HAP-1 (cell line): Measurements from ENCODE around the gene NR1I3.
"Not testable (repeated sequence)": the region's sequence is repeated elsewhere in the genome, so short reads cannot be mapped to it uniquely, and the experiment has no call there.

Experiments used
- DNase-seq, 2 experiments: peaks; one replicate each; pipeline ENCODE4 v3.0.0-alpha.2; 2016 to 2020; ENCODE audit warnings: low spot score in 2 of 2
- H3K27me3 ChIP-seq: fragments of 250-450 bp; sonication (Bioruptor Pico); 2 replicates; pipeline ENCODE4 v1.5.1; 2020; ENCODE audit warnings: low read depth, mild to moderate bottlenecking, moderate library complexity
- H3K36me3 ChIP-seq: fragments of 250-450 bp; sonication (Bioruptor Pico); replicated peaks from 2 replicates; pipeline ENCODE4 v1.5.1; 2020; ENCODE audit warnings: mild to moderate bottlenecking
- H3K4me1 ChIP-seq: fragments of 250-450 bp; sonication (Bioruptor Pico); 2 replicates; pipeline ENCODE4 v1.5.1; 2020; ENCODE audit warnings: mild to moderate bottlenecking
- H3K4me3 ChIP-seq: fragments of 250-450 bp; sonication (Bioruptor Pico); 2 replicates; pipeline ENCODE4 v1.5.1; 2020; ENCODE audit warnings: mild to moderate bottlenecking, moderate library complexity
- H3K9me3 ChIP-seq: fragments of 250-450 bp; sonication (Bioruptor Pico); 2 replicates; pipeline ENCODE4 v1.5.1; 2020; ENCODE audit warnings: mild to moderate bottlenecking, moderate library complexity
- in situ Hi-C: fragments of 300-500 bp; cut with MboI; formaldehyde crosslinking; loops from 3 replicates; pipeline ENCODE4 v1.14.3; 2020; ENCODE audit warnings: low sequenced_read_pairs, inconsistent platforms, mixed read lengths

The NR1I3 gene

GRCh38 chr1:161233102-161233501 is 4.9 kb downstream of the NR1I3 start:
- Histone ChIP-seq H3K9me3 (no peaks in the 10 kb centered on the region), H3K4me1 (no peaks in the 10 kb centered on the region), H3K27me3 (no peaks in the 10 kb centered on the region), H3K36me3 (peaks cover 16% of the 10 kb centered on the region), H3K4me3 (no peak overlapping the region)
- DNase-seq, result no peak
- in situ Hi-C loops, result no loop called here

- H3K36me3 ChIP-seq, result peaks cover 20% of the 10 kb centered on the region
- H3K27me3 ChIP-seq, result no peaks in the 10 kb centered on the region
- no peak for DNase-seq
- no peaks in the 10 kb centered on the region for H3K9me3 ChIP-seq
- H3K4me3 ChIP-seq, result no peak overlapping the region
- in situ Hi-C loops, result no loop called here
- H3K4me1 ChIP-seq, result peaks cover 6% of the 10 kb centered on the region
Observed at GRCh38 chr1:161230762-161231161, 7.2 kb downstream of the NR1I3 start.

GRCh38 chr1:161229896-161230295 is 8.1 kb downstream of the NR1I3 start:
- Histone ChIP-seq H3K9me3 (peaks cover 2% of the 10 kb centered on the region; the same call in 1 of the 2 replicates), H3K4me3 (no peak overlapping the region), H3K36me3 (peaks cover 20% of the 10 kb centered on the region), H3K27me3 (no peaks in the 10 kb centered on the region), H3K4me1 (peaks cover 11% of the 10 kb centered on the region)
- in situ Hi-C loops, result loop anchor here (5.0 kb wide), 1 partner anchor 152 kb away; no protein-coding TSS in a partner anchor
- DNase-seq, result no peak

GRCh38 chr1:161228032-161228431 is 10.0 kb downstream of the NR1I3 start:
- H3K27me3 ChIP-seq, result no peaks in the 10 kb centered on the region
- peaks cover 2% of the 10 kb centered on the region; the same call in 1 of the 2 replicates for H3K9me3 ChIP-seq
- H3K4me1 ChIP-seq, result peaks cover 11% of the 10 kb centered on the region
- in situ Hi-C loops, result loop anchor here (5.0 kb wide), 1 partner anchor 154 kb away; no protein-coding TSS in a partner anchor
- no peak overlapping the region for H3K4me3 ChIP-seq
- H3K36me3 ChIP-seq, result peaks cover 20% of the 10 kb centered on the region
- no peak for DNase-seq

- Histone ChIP-seq H3K27me3 (no peaks in the 10 kb centered on the region), H3K9me3 (peaks cover 2% of the 10 kb centered on the region; the same call in 1 of the 2 replicates), H3K36me3 (peaks cover 20% of the 10 kb centered on the region), H3K4me1 (peaks cover 11% of the 10 kb centered on the region), H3K4me3 (peak overlapping the region; percentile 69)
- peak; percentile 73 to 93 for DNase-seq
- in situ Hi-C loops, result loop anchor here (5.0 kb wide), 1 partner anchor 155 kb away; no protein-coding TSS in a partner anchor
Observed at GRCh38 chr1:161227196-161227871, 10.7 kb downstream of the NR1I3 start.

GRCh38 chr1:161226759-161227158 is 11.2 kb downstream of the NR1I3 start:
- in situ Hi-C loops, result loop anchor here (5.0 kb wide), 1 partner anchor 156 kb away; no protein-coding TSS in a partner anchor
- H3K4me3 ChIP-seq, result peak overlapping the region; percentile 69
- peaks cover 11% of the 10 kb centered on the region for H3K4me1 ChIP-seq
- no peak for DNase-seq
- no peaks in the 10 kb centered on the region for H3K27me3 ChIP-seq
- peaks cover 20% of the 10 kb centered on the region for H3K36me3 ChIP-seq
- H3K9me3 ChIP-seq, result peaks cover 2% of the 10 kb centered on the region; the same call in 1 of the 2 replicates

- DNase-seq, result peak; percentile 22 to 38
- peak overlapping the region; percentile 69 for H3K4me3 ChIP-seq
- no peaks in the 10 kb centered on the region for H3K27me3 ChIP-seq
- H3K36me3 ChIP-seq, result peaks cover 20% of the 10 kb centered on the region
- in situ Hi-C loops, result loop anchor here (5.0 kb wide), 1 partner anchor 156 kb away; no protein-coding TSS in a partner anchor
- peaks cover 11% of the 10 kb centered on the region for H3K4me1 ChIP-seq
- H3K9me3 ChIP-seq, result peaks cover 2% of the 10 kb centered on the region; the same call in 1 of the 2 replicates
Observed at GRCh38 chr1:161226320-161226711, 11.7 kb downstream of the NR1I3 start.

- peaks cover 2% of the 10 kb centered on the region; the same call in 1 of the 2 replicates for H3K9me3 ChIP-seq
- no peaks in the 10 kb centered on the region for H3K27me3 ChIP-seq
- DNase-seq, result peak; percentile 94 to 99
- peaks cover 11% of the 10 kb centered on the region for H3K4me1 ChIP-seq
- in situ Hi-C loops, result loop anchor here (5.0 kb wide), 1 partner anchor 157 kb away; no protein-coding TSS in a partner anchor
- H3K4me3 ChIP-seq, result peak within 1 kb of the TSS; percentile 69
- H3K36me3 ChIP-seq, result peaks cover 20% of the 10 kb centered on the region
Observed at GRCh38 chr1:161225534-161226319, 12.3 kb downstream of the NR1I3 start, which contains the start of gene TOMM40L. Gene TOMM40L, plus strand, starts transcription at chr1:161226060. Its CDS starts 430 bp downstream, at chr1:161226490.

- no peaks in the 10 kb centered on the region for H3K27me3 ChIP-seq
- DNase-seq, result no peak
- peaks cover 20% of the 10 kb centered on the region for H3K36me3 ChIP-seq
- peaks cover 11% of the 10 kb centered on the region for H3K4me1 ChIP-seq
- H3K9me3 ChIP-seq, result peaks cover 2% of the 10 kb centered on the region; the same call in 1 of the 2 replicates
- 0 out of 2 replicates have a peak overlapping the region, but pooled peaks have one; percentile 0 for H3K4me3 ChIP-seq
- in situ Hi-C loops, result loop anchor here (5.0 kb wide), 1 partner anchor 157 kb away; no protein-coding TSS in a partner anchor
Observed at GRCh38 chr1:161225178-161225533, 12.8 kb downstream of the NR1I3 start.

GRCh38 chr1:161224695-161225087 is 13.3 kb downstream of the NR1I3 start:
- H3K9me3 ChIP-seq, DNase-seq, H3K27me3 ChIP-seq, H3K4me3 ChIP-seq: not testable (repeated sequence)
- H3K36me3 ChIP-seq, result peaks cover 20% of the 10 kb centered on the region
- peaks cover 11% of the 10 kb centered on the region for H3K4me1 ChIP-seq
- in situ Hi-C loops, result loop anchor here (5.0 kb wide), 1 partner anchor 158 kb away; no protein-coding TSS in a partner anchor

GRCh38 chr1:161223805-161224694 is 14.0 kb downstream of the NR1I3 start:
- H3K4me1 ChIP-seq, result peaks cover 11% of the 10 kb centered on the region
- no peaks in the 10 kb centered on the region for H3K27me3 ChIP-seq
- peaks cover 13% of the 10 kb centered on the region for H3K36me3 ChIP-seq
- no peak overlapping the region for H3K4me3 ChIP-seq
- no peak for DNase-seq
- in situ Hi-C loops, result no loop called here
- H3K9me3 ChIP-seq, result peaks cover 2% of the 10 kb centered on the region; the same call in 1 of the 2 replicates

- in situ Hi-C loops, result no loop called here
- H3K9me3 ChIP-seq, result peaks cover 2% of the 10 kb centered on the region; the same call in 1 of the 2 replicates
- no peaks in the 10 kb centered on the region for H3K27me3 ChIP-seq
- H3K36me3 ChIP-seq, result no peaks in the 10 kb centered on the region
- DNase-seq, result no peak
- no peak overlapping the region for H3K4me3 ChIP-seq
- peaks cover 11% of the 10 kb centered on the region for H3K4me1 ChIP-seq
Observed at GRCh38 chr1:161222175-161223019, 15.6 kb downstream of the NR1I3 start.
